Anterior cingulate cortex (tissue), 58 donors: ENCODE measurements around the gene PGAM1.
"Not testable (repeated sequence)": the region's sequence is repeated elsewhere in the genome, so short reads cannot be mapped to it uniquely, and the experiment has no call there.

Experiments
- DNase-seq, 58 donors: peaks; one replicate each; lab custom pipeline; 2025; lab: John Stamatoyannopoulos, UW

PGAM1 gene

GRCh38 chr10:97425964-97426775 lies at the start of gene PGAM1:
PGAM1 (plus strand) TSS chr10:97426191; CDS start chr10:97426308, 117 bp downstream.
- peak; percentile 44 to 97 (median 94) for DNase-seq

GRCh38 chr10:97376413-97376812 lies 49.6 kb upstream of the PGAM1 start:
- DNase-seq: no peak

- no peak for DNase-seq
These were observed 46.8 kb upstream of the PGAM1 start for GRCh38 chr10:97378933-97379921.

GRCh38 chr10:97380516-97380915 lies 45.5 kb upstream of the PGAM1 start:
- DNase-seq: no peak

GRCh38 chr10:97381626-97382025 lies 44.4 kb upstream of the PGAM1 start:
- DNase-seq: no peak

GRCh38 chr10:97383159-97383558 lies 42.8 kb upstream of the PGAM1 start:
- DNase-seq: no peak

GRCh38 chr10:97384156-97384555 lies 41.8 kb upstream of the PGAM1 start:
- no peak for DNase-seq

GRCh38 chr10:97384641-97385040 lies 41.4 kb upstream of the PGAM1 start:
- DNase-seq: no peak

GRCh38 chr10:97385565-97385964 lies 40.4 kb upstream of the PGAM1 start:
- DNase-seq: no peak

GRCh38 chr10:97388152-97388551 lies 37.8 kb upstream of the PGAM1 start:
- DNase-seq: no peak

GRCh38 chr10:97390091-97390490 lies 35.9 kb upstream of the PGAM1 start:
- no peak for DNase-seq

GRCh38 chr10:97393034-97393573 lies 32.9 kb upstream of the PGAM1 start:
- no peak for DNase-seq

- DNase-seq: peak in 1 of 58 donors; percentile 47
These were observed 29.9 kb upstream of the PGAM1 start for GRCh38 chr10:97396056-97396455.

GRCh38 chr10:97399843-97400545 lies 26.0 kb upstream of the PGAM1 start:
- peak in 3 of 58 donors; percentile 22 to 43 (median 30) for DNase-seq

- DNase-seq: peak in 57 of 58 donors; percentile 16 to 96 (median 79)
These were observed 25.1 kb upstream of the PGAM1 start, which contains the start of gene RRP12 for GRCh38 chr10:97400665-97401454. RRP12 (minus strand) TSS chr10:97401340; CDS start chr10:97401231, 109 bp downstream.

- no peak for DNase-seq
These were observed 24.5 kb upstream of the PGAM1 start for GRCh38 chr10:97401455-97401919.

GRCh38 chr10:97404044-97404443 lies 21.9 kb upstream of the PGAM1 start:
- DNase-seq: no peak

- DNase-seq: no peak
These were observed 19.9 kb upstream of the PGAM1 start for GRCh38 chr10:97406064-97406463.

- not testable (repeated sequence) for DNase-seq
These were observed 19.5 kb upstream of the PGAM1 start for GRCh38 chr10:97406483-97406882.
